GM18909 (cell line): ENCODE data around the gene RNF135.
"Not testable (repeated sequence)": the region's sequence is repeated elsewhere in the genome, so short reads cannot be mapped to it uniquely, and the experiment has no call there.

Source experiments
- ATAC-seq: cut with Tn5 transposase; IDR thresholded peaks from one replicate; pipeline ENCODE4 v1.9.1; 2021; ENCODE audit warnings: mild to moderate bottlenecking; ENCODE audit not compliant: unreplicated experiment, poor library complexity

The RNF135 gene

DNA sequence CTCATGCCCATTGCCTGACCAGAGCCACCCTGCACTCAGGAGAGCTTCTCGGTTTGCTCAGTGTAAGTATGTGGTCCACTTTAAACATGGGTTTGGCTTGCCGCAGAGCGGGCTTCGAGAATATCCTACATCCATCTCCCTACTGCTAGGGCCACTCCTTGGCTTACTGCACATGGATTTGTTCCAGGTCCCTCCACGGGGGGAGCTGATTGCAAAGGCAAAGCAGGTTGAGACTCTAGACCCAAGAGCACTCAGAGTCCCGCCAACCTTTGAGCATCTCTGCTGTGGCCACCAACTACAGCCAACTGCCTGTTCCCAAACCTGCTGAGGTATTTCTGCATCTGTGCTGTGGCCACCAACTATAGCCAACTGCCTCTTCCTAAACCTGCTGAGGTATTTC lies 26.4 kb downstream of the RNF135 start:
- ATAC-seq: no peak

- ATAC-seq: no peak
Observed at GRCh38 chr17:30997842-30998241, 27.0 kb downstream of the RNF135 start.

DNA sequence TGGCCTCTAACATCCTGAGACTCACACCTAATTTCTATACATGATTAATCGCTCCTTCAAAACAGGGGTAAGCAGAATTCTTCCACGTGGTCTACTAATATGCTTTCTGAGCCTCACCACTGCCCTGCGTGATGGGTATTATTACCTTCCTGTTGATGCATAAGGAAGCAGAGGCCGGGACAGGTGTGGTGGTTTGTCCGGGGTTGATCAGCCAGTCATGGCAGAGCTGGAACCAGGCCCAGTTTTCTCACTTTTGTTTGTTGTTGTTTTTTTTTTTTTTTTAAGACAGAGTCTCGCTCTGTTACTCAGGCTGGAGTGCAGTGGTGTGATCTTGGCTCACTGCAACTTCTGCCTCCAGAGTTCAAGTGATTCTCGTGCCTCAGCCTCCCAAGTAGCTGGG lies 31.2 kb downstream of the RNF135 start:
- no peak for ATAC-seq

GRCh38 chr17:31003225-31003866 lies 32.5 kb downstream of the RNF135 start:
- no peak for ATAC-seq

DNA sequence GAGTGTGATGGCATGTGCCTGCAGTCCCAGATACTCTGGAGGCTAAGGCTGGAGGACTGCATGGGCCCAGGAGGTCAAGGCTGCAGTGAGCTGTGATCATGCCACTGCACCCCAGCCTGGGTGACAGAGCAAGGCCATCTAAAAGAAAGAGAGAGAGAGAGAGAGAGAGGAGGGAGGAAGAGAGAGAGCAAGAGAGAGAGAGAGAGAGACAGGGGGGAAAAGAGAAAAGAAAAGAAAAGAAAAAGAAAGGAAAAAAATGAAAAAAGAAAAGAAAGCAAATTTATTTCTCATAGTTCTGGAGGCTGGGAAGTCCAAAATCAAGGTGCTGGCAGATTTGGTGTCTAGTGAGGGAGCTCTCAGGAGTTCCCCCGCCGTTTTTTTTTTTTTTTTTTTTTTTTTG lies 33.3 kb downstream of the RNF135 start:
- no peak for ATAC-seq

- peak; percentile 16 for ATAC-seq
Observed at GRCh38 chr17:31007695-31008373, 37.0 kb downstream of the RNF135 start.

- peak; percentile 43 for ATAC-seq
Observed at GRCh38 chr17:31008374-31009041, 37.7 kb downstream of the RNF135 start.

GRCh38 chr17:31009042-31009702 lies 38.3 kb downstream of the RNF135 start:
- not testable (repeated sequence) for ATAC-seq

DNA sequence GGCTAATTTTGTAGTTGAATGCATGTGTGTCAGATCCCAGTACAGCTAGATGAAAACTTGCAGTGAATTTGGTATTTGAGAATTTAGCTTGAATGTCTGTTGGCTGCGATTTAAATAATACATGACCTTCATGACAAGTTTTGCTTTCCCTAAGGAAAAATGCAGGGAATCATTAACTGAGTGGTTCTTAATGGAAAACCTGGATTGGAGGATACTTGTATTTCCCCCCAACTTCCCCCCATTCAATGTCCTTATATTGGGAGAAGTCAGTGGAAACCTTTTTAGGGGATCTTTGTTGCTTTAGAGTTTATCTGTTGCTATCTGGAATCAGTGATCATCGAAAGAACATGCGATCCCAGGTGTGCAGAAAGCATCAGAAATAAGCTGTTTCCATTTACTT lies 39.2 kb downstream of the RNF135 start:
- not testable (repeated sequence) for ATAC-seq

DNA sequence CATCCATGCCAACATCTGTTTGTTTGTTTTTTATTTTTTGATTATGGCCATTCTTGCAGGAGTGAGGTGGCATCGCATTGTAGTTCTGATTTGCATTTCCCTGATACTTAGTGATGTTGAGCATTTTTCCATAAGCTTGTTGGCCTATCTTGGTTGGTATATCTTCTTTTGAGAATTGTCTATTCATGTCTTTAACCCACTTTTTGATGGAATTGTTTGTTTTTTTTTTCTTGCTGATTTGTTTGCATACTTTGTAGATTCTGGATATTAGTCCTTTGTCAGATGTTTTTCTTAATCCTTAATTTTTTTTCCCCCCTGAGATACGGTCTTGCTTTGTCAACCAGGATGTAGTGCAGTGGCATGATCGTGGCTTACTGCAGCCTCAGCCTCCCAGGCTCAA lies 43.0 kb downstream of the RNF135 start:
- no peak for ATAC-seq

DNA sequence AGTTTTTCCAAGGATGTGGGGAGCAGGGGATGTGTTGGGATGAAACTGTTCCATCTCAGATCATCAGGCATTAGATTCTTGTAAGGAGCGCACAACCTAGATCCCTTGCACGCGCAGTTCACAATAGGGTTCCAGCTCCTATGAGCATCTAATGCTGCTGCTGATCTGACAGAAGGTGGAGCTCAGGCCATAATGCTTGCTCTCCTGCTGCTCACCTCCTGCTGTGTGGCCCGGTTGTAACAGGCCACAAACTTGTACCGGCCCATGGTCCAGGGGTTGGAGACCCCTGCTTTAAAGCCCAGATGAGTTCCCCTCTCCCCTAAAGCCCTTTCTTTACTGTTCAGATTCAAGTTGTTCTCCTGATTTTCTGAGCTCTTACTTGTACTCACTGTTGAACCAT lies 44.8 kb downstream of the RNF135 start:
- ATAC-seq: no peak

DNA sequence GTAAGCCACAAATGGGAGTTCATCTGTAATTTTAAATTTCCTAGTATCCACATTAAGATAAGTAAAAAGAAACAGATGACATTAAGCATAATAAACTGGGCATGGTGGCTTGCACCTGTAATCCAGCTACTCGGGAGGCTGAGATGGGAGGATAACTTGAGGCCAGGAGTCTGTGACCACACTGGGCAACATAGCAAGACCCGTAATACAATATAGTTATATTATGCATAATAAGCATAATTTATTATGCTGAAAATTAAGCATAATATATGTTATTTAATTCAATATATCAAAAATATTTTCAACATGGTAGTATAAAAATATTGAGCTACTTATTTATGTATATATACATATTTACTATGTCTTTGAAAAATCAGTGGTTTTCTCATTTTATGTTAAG lies 48.2 kb downstream of the RNF135 start:
- ATAC-seq: no peak

DNA sequence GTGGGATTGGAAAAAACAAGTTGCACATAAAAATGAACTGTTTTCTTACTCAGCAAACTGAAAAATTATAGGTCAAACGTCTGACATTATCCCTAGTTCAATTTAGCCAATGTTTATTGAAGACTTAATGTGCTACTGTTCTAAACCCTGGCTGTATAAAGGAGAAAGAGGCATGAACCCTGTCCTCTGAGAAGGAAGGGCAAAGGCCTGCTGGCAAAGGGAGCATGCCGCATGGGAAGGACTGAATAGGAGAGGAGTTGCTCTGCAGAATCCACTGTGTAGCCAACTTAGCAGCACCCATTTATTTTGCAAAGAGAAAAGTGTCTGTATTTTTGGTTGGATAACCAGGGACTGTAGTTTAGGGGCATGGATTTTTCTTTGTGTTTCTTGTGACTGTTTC lies 52.3 kb downstream of the RNF135 start:
- ATAC-seq: not testable (repeated sequence)

DNA sequence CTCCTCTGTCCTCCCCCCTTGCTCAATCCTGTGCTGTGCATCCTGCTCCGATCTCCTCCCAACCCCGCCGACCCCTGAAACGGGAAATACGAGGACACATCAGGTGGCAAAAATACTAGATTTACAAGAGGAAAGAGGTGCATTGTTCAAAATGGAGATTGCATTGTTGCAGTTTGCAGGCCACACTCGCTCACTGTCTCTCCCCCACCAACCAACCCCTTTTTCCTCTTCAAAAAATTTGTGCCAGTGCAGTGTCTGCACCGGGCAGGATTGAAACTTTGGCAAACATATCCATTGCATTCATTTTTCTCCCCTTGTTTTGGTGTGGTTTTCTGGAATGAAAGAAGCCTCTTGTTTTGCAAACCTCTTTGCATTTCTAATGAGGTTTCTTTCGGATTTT lies 61.0 kb downstream of the RNF135 start:
- ATAC-seq: no peak

GRCh38 chr17:31035611-31036010 lies 64.8 kb downstream of the RNF135 start:
- not testable (repeated sequence) for ATAC-seq

DNA sequence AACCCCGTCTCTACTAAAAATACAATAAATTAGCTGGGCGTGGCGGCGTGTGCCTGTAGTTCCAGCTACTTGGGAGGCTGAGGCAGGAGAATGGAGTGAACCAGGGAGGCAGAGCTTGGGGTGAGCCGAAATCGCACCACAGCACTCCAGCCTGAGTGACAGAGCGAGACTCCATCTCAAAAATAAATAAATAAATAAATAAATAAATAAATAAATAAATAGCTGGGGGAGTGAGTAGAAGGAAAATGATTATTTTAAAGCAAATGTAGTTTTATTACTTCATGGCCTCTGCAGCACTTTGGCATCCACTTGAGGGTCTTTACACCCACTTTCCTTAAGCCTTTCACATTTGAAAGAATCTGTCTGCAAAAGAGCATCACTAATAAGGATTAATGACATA lies 70.0 kb downstream of the RNF135 start:
- ATAC-seq: not testable (repeated sequence)

DNA sequence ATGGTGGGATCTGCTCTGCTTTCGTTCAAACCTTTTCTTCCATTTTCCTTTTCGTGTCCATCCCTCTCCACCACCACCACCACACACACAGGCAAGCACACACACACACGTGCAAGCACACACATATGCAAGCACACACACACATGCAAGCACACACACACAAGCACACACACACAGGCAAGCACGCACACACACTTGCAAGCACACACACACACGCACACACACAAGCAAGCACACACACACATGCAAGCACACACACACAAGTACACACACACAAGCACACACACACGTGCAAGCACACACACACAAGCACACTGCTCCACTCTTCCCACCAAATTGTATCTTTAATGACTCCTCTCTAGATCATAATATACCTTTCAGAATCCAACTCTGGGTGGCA lies 71.5 kb downstream of the RNF135 start:
- ATAC-seq: not testable (repeated sequence)

- ATAC-seq: not testable (repeated sequence)
Observed at GRCh38 chr17:31046856-31047425, 76.1 kb downstream of the RNF135 start.

DNA sequence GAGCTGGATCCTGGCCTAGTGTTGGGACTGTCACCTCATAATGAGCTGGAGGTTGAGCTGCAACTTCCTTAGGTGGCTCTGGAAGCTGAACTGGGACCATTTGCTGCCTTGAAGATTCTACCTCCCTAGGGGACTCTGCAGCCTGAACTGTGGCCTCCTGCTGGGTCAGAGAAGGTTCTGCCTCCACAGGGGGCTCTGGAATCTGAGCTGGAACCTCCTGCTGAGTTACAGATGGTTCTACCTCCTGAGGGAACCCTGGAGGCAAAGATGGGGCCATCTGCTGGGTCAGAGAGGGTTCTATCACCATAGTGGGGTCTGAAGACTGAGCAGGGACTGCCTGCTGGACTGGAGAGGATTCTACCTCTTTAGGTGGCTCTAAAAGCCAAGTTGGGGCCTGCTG lies 77.3 kb downstream of the RNF135 start:
- ATAC-seq: no peak

DNA sequence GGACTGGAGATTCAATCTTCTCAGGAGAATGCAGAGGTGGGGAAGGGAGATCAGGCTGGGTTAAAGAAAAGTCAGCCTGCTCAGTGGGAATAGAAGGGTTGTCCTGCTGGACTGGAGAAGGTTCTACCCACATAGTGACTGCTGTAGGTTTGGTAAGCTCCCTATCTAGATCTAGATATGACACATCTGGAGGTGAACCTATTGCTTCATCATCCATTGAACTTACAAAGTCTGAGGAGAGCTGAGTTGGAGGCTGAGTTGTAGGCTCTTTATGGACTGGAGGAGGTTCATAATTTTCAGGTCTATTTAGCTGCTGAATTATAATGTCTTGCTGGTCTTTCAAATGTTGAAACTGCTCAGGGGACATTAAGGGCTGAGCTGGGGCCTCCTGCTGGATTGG lies 77.9 kb downstream of the RNF135 start:
- ATAC-seq: no peak
